Testis (tissue), 2 donors: ENCODE data around the gene ZMYND10.

Source experiments
- CTCF ChIP-seq, 3 experiments: fragments of 450-650 bp in 2 of 3; fragments of 200-600 bp in 1 of 3; sonication (generic) in 1 of 3; IDR thresholded peaks; one replicate each; pipeline ENCODE4 v1.5.1; 2016 to 2019; ENCODE audit warnings: antibody characterized with exemption in 3 of 3, mild to moderate bottlenecking in 2 of 3, moderate library complexity in 1 of 3
- POLR2A ChIP-seq: fragments of 450-650 bp; IDR thresholded peaks from one replicate; pipeline ENCODE4 v1.6.1; 2017; ENCODE audit warnings: antibody characterized with exemption, mild to moderate bottlenecking, moderate library complexity

GRCh38 chr3:50380405-50381085 is 35.0 kb upstream of the ZMYND10 start:
- TF ChIP-seq CTCF (IDR thresholded peaks at IDR 0.05) (no peak), POLR2A (no peak)
